Activated T-helper 17 cell treated with anti-CD3 and anti-CD28 coated beads, Interleukin-2, amount 50 U/mL, for 72 hours (primary cell): Measurements from ENCODE around the gene ATP9B. TPM values are rescaled to one million over a fixed set of nuclear protein-coding genes. Genes with fewer than 3 reads are reported as not detected.
A peak's percentile ranks its signal among the peaks of the same experiment; 100 is the strongest.

ENCODE experiments used
- ATAC-seq: fragments of 150-1000 bp; cut with Tn5 transposase; replicated peaks from 2 replicates; pipeline ENCODE4 v1.10.0; 2021; ENCODE audit warnings: mild to moderate bottlenecking, moderate library complexity
- H3K27ac Mint-ChIP-seq: one replicate; pipeline ENCODE4 v1.8.0; 2022; ENCODE audit warnings: mixed read lengths
- H3K27me3 Mint-ChIP-seq: one replicate; pipeline ENCODE4 v1.8.0; 2022; ENCODE audit warnings: mixed read lengths
- H3K36me3 Mint-ChIP-seq: one replicate; pipeline ENCODE4 v1.8.0; 2022; ENCODE audit warnings: low read depth, mild to moderate bottlenecking, mixed read lengths
- H3K4me1 Mint-ChIP-seq: one replicate; pipeline ENCODE4 v1.8.0; 2022; ENCODE audit warnings: mixed read lengths
- H3K4me3 Mint-ChIP-seq: one replicate; pipeline ENCODE4 v1.8.0; 2022; ENCODE audit warnings: mild to moderate bottlenecking, mixed read lengths
- H3K9me3 Mint-ChIP-seq: one replicate; pipeline ENCODE4 v1.8.0; 2022; ENCODE audit warnings: mixed read lengths
- total RNA-seq, 2 donors: library from RNA; stranded (reverse); gene quantifications; one replicate each; pipeline ENCODE4 v1.2.3, GENCODE V29; 2022

ATP9B gene
- total RNA-seq, 2 donors from 2014 or later: 23.3 to 29.4 TPM

DNA sequence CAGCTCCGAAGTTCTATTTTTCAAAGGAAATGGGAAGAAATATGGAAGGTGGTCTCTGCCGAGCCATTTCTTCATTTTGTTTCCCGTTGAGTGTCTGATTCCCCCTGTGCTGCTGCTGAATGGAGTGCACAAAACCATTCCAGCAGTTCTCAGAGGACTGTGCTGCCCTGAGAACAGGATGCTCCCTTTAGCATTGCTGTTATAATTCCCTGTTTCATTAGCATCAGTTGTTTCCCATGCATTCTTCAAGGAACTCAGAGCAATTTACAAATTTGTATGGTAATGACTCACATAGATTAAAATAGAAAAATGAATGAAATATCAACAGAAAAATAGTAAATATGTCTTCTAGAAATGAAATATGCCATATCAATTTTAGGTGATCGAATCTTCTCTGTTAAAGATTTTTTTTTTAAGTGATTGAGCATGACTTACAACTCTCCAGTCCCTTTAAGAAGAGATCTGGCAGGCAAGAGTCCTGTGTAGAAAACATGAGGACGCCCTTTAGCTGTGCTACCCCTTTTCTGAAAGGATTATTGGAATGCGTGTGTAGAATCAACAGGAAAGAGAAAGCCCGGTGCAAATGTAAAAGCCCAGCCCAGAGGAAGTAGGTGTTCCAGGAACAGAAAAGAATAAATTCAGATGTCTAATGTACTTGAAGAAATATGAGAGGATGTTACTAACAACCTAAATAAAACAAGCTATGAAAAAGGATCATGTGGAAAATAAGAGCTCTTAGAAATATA, 118.5 kb downstream of the ATP9B start:
- Mint-ChIP-seq H3K27ac (peak overlapping the region; percentile 16), H3K36me3 (peaks cover 40% of the 10 kb centered on the region), H3K4me1 (no peaks in the 10 kb centered on the region), H3K9me3 (no peaks in the 10 kb centered on the region), H3K4me3 (no peak overlapping the region), H3K27me3 (no peaks in the 10 kb centered on the region)
- no peak for ATAC-seq

DNA sequence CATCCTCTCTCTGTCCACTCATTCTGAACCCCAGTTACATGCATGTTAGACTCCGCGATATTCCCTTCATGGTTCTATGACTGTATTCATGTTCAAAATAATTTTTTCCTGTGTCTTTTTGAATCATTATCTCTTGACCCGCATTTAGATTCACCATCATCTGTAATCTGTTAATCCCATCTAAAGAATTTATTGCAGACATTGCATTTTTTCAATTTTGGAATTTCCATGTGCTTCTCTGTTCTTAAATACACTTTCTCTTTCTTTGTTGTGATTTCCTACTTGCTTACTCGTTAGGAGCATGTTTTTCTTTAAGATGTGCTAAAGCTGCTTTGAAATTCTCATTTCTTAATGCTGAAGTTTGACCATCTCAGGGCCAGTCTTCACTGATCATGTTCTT, 122.2 kb downstream of the ATP9B start:
- peaks cover 28% of the 10 kb centered on the region for H3K36me3 Mint-ChIP-seq
- ATAC-seq: no peak
- H3K4me3 Mint-ChIP-seq: no peak overlapping the region
- no peaks in the 10 kb centered on the region for H3K4me1 Mint-ChIP-seq
- no peaks in the 10 kb centered on the region for H3K27me3 Mint-ChIP-seq
- H3K9me3 Mint-ChIP-seq: no peaks in the 10 kb centered on the region
- H3K27ac Mint-ChIP-seq: no peak overlapping the region

DNA sequence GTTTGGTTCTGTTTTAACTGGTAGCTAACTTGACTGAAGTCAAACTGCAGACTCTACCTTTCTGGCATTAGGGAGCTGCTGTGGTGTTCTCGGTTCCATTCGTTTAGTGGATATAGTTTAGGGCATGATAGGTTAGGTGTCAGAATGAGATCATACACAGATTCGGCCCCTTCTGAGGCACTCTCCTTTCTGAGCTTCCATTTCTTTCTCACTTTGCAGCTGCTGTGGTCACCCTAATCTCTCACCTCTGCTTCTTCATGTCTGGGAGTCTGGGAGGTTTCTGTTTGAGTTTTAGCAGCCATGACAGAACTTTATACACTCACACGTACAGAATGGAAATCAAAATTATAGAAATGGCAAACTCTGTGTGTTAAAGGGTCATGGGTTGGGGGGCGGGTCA, 122.8 kb downstream of the ATP9B start:
- Mint-ChIP-seq H3K27me3 (no peaks in the 10 kb centered on the region), H3K36me3 (peaks cover 27% of the 10 kb centered on the region), H3K4me1 (no peaks in the 10 kb centered on the region), H3K27ac (no peak overlapping the region), H3K9me3 (no peaks in the 10 kb centered on the region), H3K4me3 (no peak overlapping the region)
- ATAC-seq: no peak

DNA sequence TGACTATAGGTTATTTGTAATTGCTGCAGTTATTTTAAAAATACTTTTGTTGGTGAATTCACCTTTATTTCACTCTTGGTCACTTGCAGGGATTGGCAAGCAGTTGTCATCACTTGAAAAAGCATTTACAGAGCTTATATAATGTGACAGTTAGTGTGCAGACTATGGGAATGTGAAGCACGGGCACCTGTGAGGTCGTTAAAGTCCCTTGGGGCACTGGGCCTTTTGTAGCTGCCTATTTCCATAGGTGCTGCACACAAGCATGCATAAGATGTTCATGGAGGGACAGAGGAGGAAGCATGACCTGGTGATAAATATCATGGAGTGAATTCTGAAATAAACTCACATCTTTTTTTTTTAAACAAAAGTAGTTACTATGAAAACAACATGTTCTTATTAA, 124.6 kb downstream of the ATP9B start:
- ATAC-seq: no peak
- Mint-ChIP-seq H3K36me3 (peaks cover 19% of the 10 kb centered on the region), H3K4me3 (no peak overlapping the region), H3K9me3 (no peaks in the 10 kb centered on the region), H3K27me3 (no peaks in the 10 kb centered on the region), H3K27ac (no peak overlapping the region), H3K4me1 (no peaks in the 10 kb centered on the region)

DNA sequence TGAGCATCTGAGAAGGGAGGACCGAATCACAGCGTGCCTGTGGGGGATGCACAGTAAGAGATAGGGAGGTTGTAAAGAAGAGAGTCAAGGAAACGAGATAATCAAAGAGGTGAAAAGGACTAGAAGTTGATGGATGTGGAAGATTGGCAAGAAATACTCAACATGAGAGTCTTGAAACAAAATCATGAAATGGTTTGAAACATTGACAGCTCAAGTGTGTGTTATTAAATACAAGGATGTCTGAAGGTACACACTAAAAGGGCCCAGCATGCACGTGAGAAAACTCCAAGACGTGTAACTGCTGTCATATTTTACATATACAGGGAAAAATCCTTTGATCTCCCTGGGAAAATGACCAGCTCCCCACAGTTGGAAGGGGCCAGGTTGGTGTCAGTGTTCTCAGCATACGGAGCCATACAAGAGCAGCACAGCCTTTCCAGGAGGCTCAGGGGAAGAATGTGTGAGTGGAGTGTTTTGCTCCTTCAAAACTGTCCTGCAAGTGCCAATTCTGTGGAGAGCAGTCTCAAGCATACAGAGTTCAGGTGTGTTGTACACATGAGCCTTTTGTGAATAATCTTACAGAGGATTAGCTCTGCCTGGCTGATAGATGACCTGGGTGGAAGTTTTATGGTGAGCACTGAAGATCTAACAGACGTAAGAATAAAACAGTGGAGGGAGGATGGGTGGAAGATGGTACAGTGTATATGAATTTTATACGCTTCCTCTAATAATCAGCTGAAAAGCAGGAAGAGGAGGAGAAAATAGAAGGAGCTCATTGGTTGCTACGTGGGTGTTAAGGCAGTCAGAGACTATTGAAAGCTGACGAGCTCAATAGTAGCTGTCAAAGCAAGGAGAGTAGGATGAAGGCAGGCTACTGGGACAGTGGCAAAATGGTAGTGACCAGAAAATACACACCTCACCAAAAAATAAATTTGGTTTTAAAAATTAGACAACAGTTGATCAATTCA, 126.8 kb downstream of the ATP9B start:
- Mint-ChIP-seq H3K4me3 (no peak overlapping the region), H3K36me3 (peaks cover 10% of the 10 kb centered on the region), H3K4me1 (peaks cover 8% of the 10 kb centered on the region), H3K27me3 (no peaks in the 10 kb centered on the region), H3K27ac (no peak overlapping the region), H3K9me3 (no peaks in the 10 kb centered on the region)
- ATAC-seq: no peak

DNA sequence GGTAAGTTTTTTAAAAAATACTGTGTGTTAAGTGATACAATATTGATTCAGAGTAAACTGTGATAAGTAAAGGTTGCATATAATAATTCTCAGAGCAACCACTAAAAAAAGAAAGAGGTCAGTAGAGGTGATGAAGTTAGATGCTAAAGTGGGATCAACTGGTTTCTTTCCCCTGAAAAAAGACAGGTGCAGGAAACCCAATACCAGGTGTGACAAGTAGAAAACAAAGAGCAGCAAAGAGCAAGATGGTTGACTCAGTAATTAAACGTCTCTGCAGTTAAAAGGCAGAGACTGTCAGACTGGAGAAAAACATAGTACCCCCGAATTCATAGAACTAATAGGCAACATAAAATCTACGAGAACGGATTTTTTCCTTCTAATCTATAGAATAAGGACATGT, 128.3 kb downstream of the ATP9B start:
- H3K36me3 Mint-ChIP-seq: peaks cover 5% of the 10 kb centered on the region
- no peaks in the 10 kb centered on the region for H3K27me3 Mint-ChIP-seq
- ATAC-seq: no peak
- H3K27ac Mint-ChIP-seq: no peak overlapping the region
- H3K4me3 Mint-ChIP-seq: no peak overlapping the region
- H3K9me3 Mint-ChIP-seq: no peaks in the 10 kb centered on the region
- H3K4me1 Mint-ChIP-seq: peaks cover 8% of the 10 kb centered on the region

DNA sequence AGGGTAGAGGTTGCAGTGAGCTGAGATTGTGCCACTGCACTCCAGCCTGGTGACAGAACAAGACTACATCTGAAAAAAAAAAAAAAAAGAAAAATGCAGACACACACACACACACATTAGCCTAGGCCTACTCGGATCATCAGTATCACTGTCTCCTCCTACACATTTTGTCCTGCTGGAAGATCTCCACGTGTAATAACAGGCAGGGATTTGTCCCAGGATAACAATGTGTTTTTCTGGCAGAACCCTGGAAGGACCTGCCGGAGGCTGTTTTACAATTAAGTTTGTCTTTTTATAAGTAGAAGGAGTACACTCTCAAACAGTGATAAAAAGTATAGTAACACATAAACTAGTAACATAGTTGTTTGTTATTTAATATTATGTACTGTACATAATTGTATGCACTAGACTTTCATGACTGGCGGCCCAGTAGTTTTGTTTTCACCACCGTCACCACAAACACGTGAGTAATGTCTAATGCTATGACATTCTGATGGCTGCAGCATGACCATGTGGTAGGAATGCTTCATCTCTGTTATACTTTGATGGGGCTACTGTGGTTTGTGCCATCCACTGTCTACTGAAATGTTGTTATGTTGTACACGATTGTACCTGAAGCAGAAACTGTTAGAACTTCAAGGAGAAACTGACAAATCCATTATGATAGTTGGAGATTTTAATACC, 130.6 kb downstream of the ATP9B start:
- peak overlapping the region; percentile 57 for H3K27ac Mint-ChIP-seq
- H3K36me3 Mint-ChIP-seq: peaks cover 11% of the 10 kb centered on the region
- H3K4me3 Mint-ChIP-seq: no peak overlapping the region
- H3K4me1 Mint-ChIP-seq: peaks cover 13% of the 10 kb centered on the region
- no peaks in the 10 kb centered on the region for H3K9me3 Mint-ChIP-seq
- H3K27me3 Mint-ChIP-seq: no peaks in the 10 kb centered on the region
- peak; percentile 54 for ATAC-seq

DNA sequence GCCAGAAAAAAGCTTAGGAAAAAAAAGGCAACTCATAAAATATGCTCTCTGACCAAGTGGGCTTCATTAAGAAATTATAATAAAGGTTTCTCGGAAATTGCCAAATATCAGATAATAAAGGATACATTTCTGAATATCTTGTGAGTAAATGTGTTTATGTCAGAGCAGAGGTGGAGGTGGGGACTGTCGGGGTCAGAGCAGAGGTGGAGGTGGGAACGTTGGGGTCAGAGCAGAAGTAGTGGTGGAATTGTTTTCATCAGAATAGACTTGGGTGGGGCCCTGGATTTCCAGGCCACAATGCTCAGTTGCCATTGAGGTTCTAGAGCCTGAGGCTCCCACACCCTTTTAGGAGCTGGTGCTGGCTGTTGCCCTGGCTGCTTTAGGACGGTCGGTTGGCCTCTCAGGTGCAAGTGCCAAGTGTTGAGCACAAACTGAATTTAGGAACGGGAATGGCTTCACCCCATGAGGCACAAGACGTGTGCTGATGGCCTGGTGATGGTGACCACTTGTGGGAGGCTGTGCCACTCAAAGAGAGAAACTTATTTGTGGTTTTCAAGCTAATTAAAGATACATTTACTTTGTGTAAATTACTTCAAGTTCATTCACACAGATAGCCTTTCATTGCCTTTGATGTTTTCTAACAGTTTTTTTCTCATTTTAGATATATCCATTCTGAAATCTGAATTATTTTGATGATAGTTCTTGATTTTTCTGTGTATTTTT, 131.5 kb downstream of the ATP9B start:
- peak overlapping the region; percentile 57 for H3K27ac Mint-ChIP-seq
- H3K4me3 Mint-ChIP-seq: no peak overlapping the region
- no peaks in the 10 kb centered on the region for H3K27me3 Mint-ChIP-seq
- no peak for ATAC-seq
- no peaks in the 10 kb centered on the region for H3K9me3 Mint-ChIP-seq
- peaks cover 13% of the 10 kb centered on the region for H3K4me1 Mint-ChIP-seq
- H3K36me3 Mint-ChIP-seq: peaks cover 19% of the 10 kb centered on the region

DNA sequence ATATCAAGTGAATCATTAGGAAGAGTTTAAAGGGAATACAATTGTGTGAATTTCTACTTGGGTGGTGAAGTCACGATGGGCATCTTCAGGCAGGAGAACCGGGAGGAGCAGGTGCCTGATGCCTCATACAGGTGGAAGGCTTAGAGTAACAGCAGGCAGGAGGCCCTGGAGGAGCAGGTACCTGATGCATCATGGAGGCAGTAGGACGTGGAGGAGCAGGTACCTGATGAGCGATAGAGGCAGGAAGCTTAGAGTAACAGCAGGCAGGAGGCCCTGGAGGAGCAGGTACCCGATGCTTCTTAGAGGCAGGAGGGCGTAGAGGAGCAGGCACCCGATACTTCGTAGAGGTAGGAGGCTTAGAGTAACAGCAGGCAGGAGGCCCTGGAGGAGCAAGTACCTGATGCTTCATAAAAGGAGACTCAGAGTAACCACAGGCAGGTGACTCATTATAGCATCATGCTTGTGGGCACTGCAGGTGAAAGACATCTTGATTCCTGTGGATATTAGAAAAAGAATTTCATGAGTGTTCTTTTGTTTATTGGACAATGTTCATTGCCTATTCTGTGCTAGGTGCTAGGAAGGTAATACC, 133.9 kb downstream of the ATP9B start:
- ATAC-seq: peak; percentile 99
- Mint-ChIP-seq H3K4me1 (peaks cover 13% of the 10 kb centered on the region), H3K27ac (peak overlapping the region; percentile 4), H3K27me3 (no peaks in the 10 kb centered on the region), H3K36me3 (peaks cover 35% of the 10 kb centered on the region), H3K4me3 (no peak overlapping the region), H3K9me3 (no peaks in the 10 kb centered on the region)

DNA sequence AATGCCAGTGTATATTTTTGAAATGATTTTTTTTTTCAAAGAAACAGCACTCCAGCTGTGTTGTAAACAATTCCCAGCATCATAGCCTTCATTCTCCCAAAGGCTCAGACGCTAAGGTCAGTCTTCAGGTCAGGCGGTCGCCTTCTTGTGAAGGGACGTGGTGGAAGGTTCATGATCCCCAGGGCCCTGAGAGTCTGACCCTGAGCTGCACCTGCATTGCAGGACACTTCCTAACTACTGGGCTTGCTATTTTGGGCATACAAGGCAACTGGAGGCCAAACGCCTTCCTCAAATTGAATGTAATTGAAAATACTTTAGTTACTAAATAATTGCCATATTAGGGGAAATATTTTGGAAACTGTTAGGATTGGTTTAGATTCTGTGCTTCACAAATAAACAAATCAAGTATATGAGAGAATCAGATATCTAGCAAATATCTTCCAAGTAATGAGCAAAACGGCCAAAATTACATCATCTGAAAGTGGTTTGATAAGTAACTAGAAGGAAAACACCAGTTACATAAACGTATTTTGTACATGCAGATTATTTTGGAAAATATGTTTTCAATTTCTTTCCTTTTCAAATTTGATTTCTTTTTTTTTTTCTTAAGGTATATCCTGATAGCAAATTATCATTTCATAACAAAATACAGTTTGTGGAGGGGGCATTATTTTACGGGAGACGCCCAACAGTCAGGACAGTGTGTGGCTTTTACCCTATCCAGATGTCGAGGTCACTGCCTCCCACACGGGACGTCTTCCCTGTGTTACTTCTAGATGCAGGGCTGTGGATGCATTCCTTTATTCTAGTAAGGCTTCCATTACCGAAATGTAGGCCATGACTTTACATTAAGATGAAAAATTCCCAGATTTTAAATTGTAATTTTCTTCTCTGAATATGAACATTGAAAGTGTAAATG, 136.0 kb downstream of the ATP9B start:
- H3K4me1 Mint-ChIP-seq: peaks cover 12% of the 10 kb centered on the region
- no peaks in the 10 kb centered on the region for H3K9me3 Mint-ChIP-seq
- H3K27me3 Mint-ChIP-seq: no peaks in the 10 kb centered on the region
- H3K4me3 Mint-ChIP-seq: no peak overlapping the region
- ATAC-seq: no peak
- H3K36me3 Mint-ChIP-seq: peaks cover 47% of the 10 kb centered on the region
- H3K27ac Mint-ChIP-seq: no peak overlapping the region

DNA sequence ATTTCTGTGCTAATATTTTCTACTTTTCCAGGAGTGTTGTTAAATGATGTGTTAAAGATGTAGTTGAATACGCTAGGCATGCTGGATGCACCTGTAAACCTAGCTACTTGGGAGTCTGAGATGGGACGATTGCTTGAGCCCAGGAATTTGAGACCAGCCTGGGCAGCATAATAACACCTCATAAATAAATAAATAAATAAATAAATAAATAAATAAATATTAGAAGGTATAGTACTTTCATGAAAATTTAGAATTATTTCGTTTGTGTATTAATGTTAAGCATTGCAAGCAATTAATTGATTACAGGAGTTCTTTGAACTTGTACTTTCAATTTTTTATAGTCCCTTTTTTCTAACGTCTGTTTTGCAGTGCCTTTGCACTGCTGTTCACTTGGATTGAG, 137.2 kb downstream of the ATP9B start:
- Mint-ChIP-seq H3K9me3 (no peaks in the 10 kb centered on the region), H3K27me3 (no peaks in the 10 kb centered on the region), H3K4me1 (peaks cover 5% of the 10 kb centered on the region), H3K4me3 (no peak overlapping the region), H3K36me3 (peaks cover 47% of the 10 kb centered on the region), H3K27ac (no peak overlapping the region)
- no peak for ATAC-seq

DNA sequence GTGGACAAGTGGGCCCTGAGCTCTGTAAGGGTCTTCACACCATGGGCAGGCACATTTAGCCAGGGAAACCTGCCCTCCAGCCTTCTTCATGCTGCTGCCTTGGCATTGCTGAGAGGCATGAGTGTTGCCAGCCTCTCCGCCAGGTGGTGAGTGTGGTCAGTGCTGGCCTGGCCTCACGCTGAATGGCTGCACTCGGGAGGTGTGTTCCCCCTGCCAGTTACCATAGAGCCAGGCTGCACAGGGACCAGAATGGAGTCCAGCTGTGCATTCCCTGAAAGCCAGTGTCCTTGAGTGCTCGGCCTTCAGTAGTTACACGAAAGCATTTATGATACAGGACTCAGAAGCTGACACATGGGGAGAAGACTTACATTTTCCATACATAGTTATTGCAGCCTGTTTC, 139.7 kb downstream of the ATP9B start:
- no peaks in the 10 kb centered on the region for H3K4me1 Mint-ChIP-seq
- no peak for ATAC-seq
- no peaks in the 10 kb centered on the region for H3K27me3 Mint-ChIP-seq
- no peak overlapping the region for H3K4me3 Mint-ChIP-seq
- peaks cover 47% of the 10 kb centered on the region for H3K36me3 Mint-ChIP-seq
- H3K27ac Mint-ChIP-seq: no peak overlapping the region
- no peaks in the 10 kb centered on the region for H3K9me3 Mint-ChIP-seq
